ENCODE measurements around the gene NEB.
"Not testable (repeated sequence)": the region's sequence is repeated elsewhere in the genome, so short reads cannot be mapped to it uniquely, and the experiment has no call there.

The NEB gene

DNA sequence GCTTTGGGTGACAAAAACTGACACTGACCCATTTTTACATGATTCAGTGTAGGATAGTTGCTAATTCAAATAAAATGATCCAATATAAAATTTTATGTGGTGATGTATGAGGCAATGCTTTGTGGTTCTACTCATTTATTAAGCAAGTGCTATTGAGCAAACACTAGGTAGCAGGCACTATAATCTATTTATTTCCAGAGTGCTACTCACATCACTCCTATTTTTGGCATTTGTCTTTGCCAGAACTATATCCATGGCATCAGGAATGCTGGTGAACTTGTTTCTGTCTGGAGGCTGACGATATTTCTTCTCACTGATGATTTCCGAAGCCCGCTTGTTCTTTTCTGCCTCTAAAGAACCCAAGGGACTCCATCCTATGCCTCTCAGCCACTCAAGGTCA, 84.3 kb downstream of the NEB start:
- DNase-seq = no peak

DNA sequence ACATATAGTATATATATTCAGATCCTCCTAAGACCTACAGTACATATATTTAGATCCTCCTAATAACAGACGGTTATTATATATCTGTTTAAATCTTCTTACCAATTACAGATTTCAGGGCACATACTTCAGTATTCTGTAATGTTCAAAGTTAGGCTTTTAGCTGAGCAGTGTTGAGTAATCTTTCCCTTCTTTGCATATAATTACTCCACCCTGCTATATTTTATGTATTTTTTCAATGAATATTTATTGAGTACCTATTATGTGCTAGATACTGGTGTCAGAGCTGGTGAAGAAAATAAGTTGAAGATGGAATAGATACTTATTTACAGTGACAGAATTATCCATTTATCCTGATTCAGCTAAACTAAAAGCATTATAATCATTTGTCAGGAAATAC, 84.9 kb downstream of the NEB start:
- DNase-seq = no peak

DNA sequence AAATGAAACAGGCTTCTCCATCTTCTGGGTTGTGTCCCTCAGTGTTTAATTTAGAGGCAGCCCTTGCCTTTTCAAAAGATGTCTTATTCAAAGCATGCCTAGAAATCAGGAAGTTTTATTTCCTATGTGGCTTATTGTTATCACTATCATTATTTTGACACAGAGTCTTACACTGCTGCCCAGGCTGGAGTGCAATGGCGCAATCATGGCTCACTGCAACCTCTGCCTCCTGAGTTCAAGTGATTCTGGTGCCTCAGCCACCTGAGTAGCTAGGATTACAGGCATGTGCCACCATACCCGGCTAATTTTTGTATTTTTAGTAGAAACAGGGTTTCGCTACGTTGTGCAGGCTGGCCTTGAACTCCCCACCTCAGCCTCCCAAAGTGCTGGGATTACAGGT, 87.8 kb downstream of the NEB start:
- not testable (repeated sequence) for DNase-seq

DNA sequence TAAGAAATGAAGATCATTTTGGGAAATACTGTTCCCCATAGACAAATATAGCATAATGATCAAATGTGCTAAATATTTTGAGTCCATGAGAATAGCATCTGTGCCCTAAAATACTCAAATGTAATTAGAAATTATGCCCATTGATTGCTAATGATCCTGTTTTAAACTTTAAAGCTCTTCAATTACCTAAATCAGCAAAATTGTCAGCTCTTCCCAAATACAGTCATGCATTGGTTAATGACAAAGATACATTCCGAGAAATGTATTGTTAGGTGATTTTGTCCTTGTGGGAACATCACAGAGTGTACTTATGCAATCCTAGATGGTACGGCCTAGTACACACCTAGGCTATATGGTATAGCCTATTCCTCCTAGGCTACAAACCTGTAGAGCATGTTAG, 89.7 kb downstream of the NEB start:
- DNase-seq = no peak

DNA sequence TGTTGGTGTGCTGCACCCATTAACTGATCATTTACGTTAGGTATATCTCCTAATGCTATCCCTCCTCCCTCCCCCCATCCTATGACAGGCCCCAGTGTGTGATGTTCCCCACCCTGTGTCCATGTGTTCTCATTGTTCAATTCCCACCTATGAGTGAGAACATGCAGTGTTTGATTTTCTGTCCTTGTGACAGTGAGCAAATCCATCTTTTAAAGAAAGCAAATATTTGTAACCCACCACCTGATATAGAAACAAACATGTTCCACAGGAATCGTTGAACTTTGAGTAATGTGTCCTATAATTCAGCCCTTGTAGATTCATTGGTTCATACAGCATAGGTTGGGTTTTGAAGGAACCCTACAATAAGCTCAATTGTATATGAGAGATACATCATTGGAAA, 92.4 kb downstream of the NEB start:
- not testable (repeated sequence) for DNase-seq

DNA sequence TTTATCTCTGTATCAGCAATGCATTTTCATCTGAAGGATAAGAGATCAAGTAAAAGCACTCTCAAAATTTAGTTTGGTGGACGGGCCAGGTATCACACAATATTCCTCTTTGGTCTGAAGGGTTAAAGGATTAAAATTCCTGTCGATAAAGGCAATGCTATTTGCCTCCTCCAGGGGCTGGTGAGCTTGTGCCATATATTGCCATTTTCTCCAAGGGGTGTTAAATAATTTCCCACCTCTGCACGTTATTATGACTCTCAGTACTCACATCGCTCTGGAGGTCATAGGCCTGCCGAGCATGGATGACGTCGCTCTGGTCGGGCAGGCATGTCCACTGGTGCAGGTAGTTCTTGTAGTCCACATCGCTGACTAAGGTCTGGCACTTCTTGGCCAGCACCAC, 94.2 kb downstream of the NEB start:
- DNase-seq = no peak

DNA sequence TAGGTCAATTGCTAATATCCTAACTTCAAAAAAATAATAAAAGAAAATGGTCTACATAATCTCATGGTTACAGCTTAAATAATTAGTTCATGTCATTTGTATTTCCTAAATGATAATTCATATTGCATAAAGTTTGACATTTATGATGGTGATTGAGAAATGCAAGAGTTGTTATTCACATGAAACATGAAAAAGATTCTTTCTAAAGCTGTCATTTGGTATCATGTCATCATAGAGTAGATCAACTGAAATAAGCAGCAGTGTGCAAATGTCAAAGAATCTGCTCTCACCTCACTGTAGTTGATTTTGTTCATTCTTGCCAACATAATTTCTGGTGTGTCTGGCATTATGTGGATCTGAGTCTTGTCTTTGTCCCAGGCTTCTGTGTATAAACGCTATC, 95.3 kb downstream of the NEB start:
- DNase-seq = no peak

DNA sequence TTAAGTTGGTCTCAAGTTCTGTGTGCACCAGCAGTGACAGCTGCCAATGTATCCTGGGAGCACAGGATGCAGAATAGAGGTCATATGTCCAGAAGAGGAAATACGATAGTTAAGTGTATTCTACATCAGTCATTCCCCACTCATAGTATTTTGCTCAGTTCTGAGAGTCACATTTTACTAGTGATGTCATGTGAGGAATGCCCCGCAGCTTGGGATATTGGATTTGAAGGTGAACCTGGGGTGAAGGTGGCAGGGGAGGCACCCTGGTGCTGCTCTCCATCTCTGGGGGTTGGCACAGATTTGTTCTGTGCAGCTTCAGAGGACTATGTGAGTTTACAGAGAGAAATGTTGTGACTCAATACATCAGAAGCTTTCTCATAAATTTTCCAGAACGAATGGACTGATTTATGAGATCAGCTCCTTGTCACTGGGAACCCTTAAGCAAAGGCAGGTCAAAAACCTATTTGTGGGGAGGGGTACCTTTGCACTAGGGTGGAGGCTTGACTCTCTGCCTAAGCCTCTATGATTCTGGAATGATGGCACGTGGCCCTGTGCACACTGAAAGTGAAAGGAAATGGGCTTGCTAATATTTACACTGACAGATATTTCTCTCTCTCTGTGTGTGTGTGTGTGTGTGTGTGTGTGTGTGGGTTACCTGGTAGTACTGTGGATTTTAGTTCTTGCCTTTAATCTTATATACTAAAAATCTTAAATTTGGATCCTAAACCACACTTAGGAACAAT, 95.9 kb downstream of the NEB start:
- DNase-seq = no peak

DNA sequence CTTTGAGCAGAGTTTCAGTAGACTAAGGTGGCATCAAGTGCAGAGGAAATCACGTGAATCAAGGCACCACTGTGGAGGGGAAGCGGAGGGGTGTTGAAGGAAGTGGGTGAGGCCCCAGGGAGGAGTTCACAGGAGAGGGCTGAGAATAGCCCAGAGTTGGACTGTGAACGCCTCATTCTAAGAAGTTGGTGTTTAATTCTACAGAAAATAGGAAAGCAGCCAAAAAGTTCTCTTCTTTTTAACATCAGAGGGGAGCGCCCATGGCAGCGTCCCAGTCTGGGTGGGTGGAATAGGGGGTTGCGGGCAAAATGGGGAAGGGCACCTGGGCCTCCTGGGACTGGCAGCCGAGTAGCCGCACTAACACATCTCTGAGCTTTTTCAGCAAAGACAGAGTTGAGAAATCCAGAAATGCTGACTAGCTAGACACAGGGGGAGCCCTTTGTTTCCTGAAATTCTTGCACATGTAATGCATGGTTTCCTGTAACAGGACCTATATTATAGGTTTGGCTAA, 97.0 kb downstream of the NEB start:
- peak; percentile 39 for DNase-seq

DNA sequence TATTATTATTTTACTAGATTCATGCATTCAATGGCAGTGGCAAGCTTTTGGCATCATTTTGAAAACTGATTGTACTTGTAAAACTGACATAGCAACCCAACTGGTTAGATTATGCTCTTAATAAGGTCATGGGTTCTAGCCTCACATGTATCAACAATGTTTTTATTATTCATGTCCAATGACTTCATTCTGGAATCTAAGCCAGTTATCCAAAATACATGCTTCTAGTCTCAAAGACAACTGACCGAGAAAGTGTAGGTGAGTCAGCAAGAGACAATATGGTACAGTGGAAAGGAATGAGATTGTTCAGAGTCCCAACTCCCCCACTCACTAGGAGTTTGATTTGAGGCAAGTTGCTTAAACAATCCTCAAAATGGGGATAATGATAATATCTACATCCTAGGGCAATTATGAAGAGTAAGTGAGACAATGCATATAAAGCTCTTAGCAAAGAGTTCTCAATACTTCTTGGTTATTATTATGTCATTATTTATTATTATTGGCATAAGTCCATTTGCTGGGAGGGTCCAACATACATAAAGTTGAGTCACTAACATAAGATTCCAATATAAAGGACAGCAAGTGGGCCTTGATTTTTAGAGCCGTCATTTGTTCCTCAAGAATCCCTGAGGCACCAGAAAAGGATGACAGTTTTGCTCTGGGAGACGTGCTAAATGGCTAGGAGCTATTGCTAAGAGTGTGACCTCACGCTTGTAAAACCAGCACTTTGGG, 99.4 kb downstream of the NEB start:
- no peak for DNase-seq

DNA sequence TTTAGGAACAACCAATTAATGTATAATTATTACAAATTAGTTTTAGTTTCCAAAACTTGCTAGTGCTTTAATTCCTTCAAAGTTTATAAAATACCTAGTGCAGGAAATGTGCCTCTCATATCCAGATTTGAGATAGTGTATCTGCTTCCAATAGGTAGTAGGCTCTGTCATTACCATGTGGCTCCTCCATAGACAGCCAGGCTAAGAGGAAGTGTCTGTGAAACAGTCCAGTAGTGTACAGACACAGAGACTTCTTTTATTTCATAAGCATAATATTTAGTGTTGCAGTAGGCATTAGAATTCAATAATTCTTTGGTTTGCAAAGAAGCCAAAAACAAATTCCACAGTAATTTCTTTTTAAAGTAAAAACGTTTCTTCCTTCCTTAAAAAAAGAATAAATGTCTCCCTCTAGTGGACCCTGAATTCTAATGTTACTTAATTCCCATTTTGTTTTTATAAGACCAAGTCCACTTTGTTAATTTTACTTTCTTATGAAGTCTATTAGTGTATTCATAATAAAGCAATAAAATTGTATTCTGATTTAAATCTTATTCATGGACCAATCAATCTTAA, 101.2 kb downstream of the NEB start:
- DNase-seq = no peak

DNA sequence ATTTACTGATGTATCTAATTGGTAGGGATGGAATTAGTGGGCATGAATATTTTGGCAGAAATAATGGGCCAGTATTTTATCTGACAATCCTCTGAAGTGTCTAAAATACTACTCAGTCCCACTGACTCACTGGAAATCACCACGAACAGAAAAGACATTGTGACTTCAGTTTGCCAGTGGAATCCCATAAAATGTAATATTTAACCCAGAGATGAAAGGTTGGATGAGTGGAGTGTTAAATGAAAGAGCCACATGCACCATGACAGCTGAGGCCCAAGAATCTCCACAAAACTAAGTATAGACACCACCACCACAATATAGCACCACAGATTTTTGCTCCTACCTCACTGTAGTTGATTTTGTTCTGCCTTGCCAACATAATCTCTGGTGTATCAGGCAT, 103.9 kb downstream of the NEB start:
- no peak for DNase-seq

DNA sequence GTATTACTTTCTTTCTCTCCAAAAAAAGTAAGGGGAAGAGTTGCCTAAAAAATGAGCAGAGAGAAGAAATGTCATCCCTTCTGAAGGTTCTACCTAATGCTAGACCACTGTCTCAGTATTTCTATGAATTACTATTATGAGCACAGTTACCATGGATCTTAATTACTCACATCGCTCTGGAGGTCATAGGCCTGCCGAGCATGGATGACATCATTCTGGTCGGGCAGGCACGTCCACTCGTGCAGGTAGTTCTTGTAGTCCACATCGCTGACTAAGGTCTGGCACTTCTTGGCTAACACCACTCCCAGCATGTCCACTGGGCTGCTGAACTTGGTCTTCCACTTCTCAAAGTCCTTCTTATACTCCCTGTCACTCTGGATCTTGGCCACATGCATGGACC, 106.9 kb downstream of the NEB start:
- DNase-seq = no peak

DNA sequence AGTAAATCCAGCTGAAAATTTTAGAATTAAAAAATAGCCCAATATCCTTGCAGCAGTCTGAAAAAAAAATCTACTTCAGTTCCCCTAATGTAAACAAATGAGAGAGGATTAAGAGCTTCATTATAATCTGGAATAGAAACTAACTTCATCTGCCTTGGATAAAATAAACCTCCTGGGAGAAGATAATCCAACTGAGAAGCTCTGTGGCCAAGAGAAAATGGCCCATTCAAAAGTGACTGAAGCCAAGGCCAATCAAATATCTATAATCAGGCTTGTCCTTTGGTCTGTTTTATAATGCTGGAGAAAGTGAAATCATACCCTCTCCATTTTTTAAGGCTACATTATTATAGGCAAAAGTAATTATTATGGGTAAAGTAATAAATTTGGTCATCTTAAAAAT, 110.0 kb downstream of the NEB start:
- DNase-seq = no peak

DNA sequence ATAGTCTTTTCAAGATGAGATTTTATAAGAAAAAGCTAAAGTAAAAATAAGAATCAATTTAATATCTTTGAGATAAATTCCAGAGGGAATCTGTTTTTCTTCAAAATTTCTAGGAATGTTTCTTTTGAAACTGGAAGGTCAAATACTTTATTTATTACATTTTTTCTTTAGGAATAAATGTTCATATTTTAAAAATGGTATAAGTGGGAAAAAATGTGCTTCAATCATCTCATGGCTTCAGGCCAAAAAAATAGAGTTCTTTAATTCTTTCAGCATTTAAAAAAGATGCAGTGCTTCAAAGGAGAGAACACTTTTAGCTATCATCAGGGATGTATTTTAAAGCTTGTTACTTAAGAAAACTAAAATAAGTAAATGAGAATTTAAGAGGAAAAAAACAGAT, 110.6 kb downstream of the NEB start:
- no peak for DNase-seq

DNA sequence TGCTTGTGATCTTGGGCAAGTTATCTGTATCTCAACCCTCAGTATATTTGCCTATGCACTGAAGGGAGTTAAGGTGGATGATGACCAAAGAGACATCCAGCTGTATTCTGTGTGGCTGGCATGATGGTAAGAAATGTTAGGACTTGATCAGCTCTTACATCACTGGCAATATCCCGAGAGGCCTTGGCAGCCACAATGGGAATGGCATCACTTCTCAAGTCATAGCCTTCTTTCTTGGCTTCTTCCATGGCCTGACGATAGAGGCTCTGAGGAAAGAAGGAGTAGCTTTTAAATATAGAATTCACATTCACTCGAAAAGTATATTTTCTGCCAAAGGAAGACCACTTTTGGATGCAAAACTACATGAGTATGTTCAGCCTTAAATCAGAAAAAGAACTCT, 113.5 kb downstream of the NEB start:
- no peak for DNase-seq

DNA sequence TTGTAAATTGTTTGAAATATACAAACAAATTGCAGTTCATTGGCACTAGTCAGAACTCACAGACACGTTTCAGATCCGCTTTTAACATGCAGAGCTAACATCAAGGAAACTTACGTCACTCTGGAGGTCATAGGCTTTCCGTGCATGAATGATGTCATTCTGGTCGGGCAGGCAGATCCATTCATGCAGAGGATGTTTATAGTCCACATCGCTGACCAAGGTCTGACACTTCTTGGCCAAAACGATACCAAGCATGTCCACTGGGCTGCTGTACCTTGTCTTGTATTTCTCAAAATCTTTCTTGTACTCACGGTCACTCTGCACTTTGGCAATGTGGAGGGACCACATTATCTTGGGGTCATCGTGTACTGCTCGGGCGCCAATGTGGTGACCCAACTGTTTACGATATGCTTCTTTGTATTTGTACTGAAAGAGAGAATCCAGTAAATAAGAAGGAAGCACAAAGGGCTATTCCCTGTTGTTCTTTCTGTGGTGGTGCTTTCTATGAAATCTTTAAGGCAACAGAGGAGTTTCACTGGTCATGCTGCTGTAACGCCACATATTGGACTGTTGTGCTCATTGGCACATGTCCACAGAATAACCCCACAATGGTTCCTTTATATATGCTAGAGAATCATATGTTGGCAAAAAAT, 114.8 kb downstream of the NEB start:
- no peak for DNase-seq

DNA sequence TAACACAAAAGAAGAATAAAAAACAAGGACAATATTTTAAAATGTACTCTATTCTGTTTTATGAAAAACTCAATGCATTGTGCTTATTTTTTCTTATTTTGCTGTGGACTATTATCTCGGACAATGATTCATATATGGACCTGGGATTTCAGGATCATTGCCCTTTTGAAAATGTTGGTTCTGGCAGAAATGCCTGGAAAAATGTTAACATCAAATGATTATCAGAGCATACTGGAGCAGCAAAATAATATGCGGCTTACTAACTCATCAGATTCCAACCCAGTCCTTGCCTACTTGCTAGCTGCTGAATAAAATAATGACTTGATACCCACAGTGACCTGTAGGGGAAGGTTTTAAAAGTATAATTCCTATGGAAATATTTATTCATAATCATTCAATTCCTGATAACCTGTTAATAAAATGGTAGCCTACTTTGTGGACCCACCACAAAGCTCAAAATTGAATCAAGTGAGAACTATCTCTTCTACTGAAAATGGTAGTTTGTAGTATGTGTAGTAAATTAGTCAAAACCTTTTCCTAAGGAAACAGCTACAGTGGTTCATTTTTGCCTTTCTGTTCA, 117.4 kb downstream of the NEB start:
- no peak for DNase-seq

DNA sequence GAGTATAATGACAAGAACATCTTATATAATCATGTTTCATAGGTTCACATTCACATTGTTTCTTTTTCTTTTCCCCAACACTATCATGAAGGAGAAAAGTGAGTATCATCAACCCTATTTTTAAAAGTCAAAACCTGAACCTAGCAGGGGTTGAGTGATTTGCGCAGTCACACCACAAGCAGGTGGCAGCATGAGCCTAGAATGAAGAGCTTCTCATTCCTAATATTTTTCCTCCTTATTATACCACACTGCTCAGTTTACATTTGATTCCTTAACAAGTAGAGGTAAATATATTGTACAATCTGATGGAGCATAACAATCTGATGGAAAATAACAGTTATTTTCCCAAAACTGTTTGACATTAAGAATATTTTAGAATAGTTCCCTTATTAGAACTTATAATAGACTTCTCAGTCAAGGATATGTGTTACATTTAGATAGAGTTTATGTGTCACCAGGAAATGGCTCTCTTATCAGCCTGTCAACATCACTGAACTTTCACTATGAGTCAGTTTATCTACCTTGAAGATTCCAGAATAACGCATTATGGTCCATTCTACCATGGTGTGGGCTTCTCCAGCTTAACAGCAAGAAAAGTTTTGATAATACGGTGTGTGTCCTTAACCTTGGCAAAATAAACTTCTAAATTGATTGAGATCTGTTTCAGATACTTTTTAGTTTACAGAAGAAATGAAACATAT, 119.5 kb downstream of the NEB start:
- DNase-seq = no peak

DNA sequence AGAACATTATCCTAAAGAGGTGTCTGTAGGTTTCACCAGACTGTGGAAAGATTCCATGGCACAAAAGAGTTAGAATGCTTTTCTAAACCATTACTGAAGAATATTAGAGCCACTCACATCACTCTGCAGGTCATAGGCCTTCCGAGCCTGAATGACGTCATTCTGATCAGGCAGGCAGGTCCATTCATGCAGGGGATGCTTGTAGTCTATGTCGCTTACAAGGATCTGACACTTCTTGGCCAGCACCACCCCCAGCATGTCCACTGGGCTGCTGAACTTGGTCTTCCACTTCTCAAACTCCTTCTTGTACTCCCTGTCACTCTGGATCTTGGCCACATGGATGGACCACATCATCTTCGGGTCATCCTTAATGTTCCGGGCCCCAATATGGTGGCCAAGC, 120.1 kb downstream of the NEB start:
- DNase-seq = no peak

DNA sequence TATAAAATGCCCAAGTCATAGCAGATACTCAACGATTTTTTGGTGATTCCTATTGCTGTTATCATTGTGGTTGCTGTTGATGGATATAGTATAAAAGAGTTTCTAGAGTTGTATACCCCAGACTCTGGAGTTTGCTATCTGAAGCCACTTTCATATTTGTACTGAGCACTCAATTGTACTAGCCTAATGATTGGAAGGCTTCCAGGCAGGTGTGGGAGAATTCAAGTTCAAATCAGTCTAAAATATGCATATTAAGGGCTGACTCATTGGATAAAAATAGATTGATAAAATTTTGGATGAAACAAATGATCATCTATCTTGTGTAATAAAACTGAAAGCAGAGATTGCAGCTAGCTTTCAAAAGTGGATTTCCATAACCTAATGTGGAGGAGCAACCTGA, 122.9 kb downstream of the NEB start:
- no peak for DNase-seq

DNA sequence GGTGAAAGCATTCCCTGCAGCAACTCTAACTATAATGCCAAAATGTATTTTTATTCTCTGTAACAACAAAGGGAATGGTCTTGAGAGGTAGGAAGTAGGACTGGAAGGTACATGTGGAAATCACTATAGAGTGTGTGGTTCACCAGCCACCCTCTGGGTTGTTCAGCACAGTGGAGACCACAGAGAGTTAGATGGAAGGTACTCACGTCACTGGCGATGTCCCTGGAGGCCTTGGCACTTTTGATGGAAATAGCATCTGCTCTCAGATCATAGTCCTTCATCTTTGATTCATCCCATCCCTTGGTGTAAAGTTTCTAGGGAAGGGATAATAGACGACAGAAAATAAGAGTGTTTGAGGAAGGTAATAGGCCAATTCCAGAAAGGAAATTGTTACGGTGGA, 124.0 kb downstream of the NEB start:
- no peak for DNase-seq

DNA sequence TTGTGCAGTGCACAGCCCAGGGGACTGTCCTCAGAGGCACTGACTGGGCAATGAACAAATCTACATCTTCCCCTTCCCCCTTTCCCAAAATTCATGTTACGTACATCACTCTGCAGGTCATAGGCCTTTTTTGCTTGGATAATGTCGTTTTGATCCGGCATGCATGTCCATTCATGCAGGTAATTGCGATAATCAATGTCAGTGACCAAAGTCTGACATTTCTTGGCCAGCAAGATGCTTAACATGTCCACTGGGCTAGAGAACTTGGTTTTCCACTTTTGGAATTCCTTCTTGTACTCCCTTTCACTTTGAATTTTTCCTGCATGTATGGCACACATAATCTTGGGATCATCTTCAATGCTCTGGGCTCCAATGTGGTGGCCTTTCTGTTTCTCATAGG, 124.6 kb downstream of the NEB start:
- DNase-seq = no peak

Data from stimulated activated naive CD4-positive, alpha-beta T cell treated with Interleukin-2 at 50 U/mL for 16 hours (primary cell).